CD4-positive, alpha-beta T cell treated with Interleukin-15 for 4 hours (primary cell): ENCODE measurements around the gene CAMTA1.

ENCODE experiments used
- DNase-seq: peaks from one replicate; pipeline ENCODE4 v3.0.0-alpha.2; 2020; ENCODE audit warnings: low spot score

Gene CAMTA1

DNA sequence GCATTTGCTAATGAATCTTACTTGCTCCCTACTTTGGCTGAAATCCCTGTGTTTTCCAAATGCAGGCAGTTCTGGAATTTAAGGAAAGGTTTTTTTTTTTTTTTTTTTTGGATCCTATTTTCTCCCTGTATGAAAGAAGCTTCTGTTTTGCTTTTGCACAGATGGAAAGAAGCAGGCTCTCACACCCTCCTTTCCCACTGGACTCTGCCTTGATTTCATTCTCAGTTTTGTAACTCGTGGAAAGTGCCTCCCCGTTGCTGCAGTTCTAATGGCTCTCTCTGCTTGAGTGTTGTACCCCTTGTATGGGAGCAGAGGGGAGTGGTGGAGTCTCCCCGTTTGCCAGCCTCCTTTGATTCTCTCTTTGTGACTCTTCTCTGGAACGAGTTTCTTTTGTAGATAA is 291.9 kb downstream of the CAMTA1 start:
- DNase-seq = no peak

DNA sequence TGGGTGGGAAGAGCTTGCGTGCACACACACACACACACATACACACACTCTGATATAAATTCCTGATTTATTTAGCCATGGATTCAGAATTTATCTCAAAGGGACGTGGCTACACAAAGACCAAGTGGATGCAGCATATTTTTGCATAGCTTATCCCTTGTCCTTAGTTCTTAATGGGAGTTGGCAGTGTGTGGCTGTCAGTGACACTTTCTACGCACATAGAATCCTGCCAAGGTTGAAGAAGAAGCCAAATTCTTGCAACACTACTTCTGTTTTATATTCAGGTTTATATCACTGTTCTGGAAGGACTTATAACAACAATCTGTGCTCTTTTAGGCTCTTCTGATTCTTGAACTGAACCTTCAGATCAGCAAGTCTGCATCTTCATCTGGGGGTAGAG is 292.7 kb downstream of the CAMTA1 start:
- no peak for DNase-seq

DNA sequence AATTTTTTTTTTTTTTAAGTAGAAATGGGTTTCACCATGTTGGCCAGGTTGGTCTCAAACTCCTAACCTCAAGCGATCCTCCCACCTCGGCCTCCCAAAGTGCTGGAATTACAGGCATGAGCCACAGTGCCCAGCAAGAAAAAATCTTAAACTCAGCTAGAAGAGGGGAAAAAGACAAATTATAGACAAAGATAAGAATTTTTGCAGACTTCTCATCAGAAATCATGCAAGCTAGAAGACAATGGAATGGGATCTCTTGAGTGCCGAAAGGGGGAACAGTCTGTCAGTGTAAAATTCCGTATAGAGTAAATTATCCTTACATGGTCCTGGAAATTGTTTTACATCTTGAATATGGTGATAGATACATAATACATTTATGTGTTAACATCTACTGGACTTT is 294.4 kb downstream of the CAMTA1 start:
- no peak for DNase-seq

DNA sequence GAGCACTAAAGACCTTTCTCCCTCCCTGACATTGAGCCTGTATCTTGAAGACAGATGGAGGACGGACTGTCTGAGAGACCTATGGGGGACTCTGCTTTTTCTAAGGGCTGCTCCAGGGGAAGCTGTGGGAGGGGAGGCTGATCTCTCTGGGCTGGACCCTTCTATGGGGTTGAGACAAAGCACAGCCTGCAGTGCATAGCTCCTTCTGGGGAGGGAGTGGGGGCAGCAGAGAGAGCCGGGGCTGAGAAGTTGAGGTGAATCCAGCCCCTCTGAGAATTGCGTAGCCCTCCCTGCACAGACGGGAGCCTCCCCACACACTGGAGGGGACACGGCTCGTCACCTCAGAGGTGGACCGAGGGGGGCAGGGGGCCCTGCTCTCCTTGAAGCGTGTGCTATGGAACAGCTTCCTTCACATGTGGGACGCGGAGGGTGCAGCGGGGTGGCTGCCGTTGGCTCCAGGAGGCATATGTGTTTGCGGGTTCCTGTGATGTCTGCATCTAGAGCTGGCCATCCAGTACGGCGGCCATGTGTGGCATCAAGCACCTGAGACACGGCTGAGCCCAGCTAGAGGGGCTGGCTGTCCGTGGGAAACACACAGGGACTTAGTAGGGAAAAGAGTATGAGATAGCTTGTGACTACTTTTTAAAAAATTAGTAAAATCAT is 299.1 kb downstream of the CAMTA1 start:
- DNase-seq = no peak

DNA sequence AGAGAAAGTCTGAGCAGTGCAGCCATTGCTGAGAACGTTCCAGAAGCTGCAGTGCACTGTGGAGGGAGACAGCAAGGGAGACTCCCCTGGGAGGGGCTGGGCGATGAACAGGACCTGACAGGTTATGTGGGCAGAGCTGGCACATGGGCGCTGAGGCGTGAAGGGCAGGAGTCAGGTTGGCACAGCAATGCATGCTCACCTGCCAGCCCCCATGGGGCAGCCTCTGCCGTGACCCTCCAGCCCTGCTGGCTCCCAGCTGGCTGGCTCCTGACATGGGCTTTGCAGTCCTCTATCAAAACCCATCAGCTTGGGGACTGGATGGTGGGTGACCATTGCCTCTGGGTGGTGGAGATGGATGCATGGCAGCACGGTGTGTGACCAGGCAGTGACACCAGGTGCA is 300.3 kb downstream of the CAMTA1 start:
- no peak for DNase-seq

- no peak for DNase-seq
These were observed 300.9 kb downstream of the CAMTA1 start for GRCh38 chr1:7086106-7086505.

DNA sequence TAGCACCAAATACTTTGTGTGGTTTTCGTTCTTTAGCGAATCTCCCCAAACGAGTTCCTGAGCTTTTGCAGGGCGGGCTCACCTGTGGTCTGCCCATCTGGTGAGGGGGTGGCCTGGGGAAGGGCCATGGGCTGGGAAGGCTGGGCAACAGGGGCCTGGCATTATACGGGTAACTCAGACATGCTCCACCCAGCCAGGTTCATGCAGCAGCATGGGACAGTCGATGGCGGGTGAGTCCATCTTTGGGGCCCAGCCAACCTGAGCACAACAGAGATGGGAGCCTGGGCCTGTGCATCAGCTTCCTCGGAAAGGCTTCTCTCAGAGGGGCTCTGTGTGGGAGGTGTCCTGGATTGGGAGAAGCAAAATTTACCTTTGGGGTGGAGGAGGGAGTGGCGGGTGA is 302.6 kb downstream of the CAMTA1 start:
- no peak for DNase-seq

DNA sequence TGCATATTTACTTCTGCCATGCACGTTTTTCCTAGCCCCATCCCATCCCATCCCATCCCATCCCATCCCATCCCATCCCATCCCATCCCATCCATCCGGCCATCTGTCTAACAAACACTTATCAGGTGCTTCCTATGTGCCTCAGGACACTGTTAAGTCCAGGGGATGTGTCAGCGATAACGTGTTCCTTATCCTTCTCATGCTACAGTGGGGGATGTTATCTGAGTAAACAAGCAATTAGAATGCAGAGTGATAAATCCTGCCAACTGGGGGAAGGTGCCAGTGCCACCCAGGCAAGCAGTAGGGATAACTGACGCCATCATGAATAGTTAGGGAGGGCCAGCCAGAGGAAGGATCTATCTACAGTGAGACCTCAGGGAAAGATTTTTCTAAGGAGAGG is 304.2 kb downstream of the CAMTA1 start:
- no peak for DNase-seq

DNA sequence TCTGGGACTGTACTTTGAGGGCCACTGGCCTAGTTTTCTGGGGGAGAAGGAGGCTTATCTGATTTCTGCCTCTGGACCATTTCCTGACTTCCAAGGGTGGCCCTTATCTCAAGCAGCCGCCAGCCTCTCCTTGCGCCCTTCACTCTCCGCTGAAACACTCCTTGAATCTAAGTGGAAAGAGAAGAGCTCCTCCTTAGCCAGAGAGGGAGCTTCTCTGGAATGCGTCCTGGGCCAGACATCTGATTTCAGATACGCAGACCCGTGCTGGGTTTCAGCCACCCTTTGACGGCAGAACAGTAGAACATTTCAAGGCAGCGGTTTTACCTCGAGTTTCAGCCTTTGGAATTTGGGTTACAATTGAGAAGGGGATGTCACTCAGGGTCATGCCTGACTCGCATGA is 308.0 kb downstream of the CAMTA1 start:
- DNase-seq = no peak

- no peak for DNase-seq
These were observed 308.8 kb downstream of the CAMTA1 start for GRCh38 chr1:7094086-7094485.

- no peak for DNase-seq
These were observed 309.3 kb downstream of the CAMTA1 start for GRCh38 chr1:7094509-7094908.

DNA sequence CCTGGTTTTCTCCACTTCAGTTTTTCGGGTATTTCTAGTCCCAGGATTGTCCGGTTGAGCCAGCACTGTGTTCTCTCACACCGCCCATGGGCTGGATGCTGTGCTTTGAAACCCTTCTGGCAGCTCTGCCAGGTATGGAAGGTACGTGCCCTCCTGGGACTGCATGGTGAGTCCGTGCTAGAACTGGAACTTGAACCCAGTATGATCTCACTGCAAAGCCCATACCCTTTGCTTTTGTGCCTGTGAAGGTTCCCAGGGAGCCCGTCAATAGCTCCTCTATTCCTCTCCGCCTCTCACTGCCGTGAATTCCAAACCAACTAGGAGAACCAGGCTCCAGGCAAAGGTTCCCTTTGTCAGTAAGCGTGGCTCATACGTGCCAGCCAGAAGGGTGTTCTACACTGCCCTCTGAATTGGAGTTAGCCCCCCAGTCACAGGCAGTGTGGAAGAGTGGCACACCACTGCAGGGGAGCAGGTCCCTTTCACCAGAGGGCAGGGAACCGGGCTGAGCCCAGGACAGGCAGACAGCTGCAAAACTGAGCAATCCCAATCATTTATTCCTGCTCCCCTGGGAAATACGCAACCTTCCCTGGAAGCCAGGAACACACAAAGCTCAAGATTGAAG is 310.2 kb downstream of the CAMTA1 start:
- DNase-seq = no peak

- no peak for DNase-seq
These were observed 312.8 kb downstream of the CAMTA1 start for GRCh38 chr1:7097938-7098592.

DNA sequence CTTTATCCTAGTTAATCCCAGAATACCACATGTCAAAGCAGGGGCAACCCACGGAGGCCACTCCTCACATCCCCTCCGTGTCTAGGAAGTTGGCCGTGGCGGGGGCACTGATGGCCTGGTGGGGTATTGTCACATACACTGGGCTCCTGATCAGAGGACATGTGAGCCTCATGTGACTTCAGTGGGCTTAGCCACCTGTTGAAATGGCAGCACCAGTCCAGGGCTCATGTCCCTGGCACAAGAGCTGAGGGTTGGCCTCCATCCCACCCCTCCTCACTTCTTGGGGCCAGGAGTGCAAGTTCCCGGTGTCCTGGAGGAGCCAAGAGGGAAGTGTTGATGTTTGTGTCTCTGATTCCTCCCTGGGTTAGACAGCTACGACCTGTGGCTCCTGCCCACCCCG is 313.4 kb downstream of the CAMTA1 start:
- no peak for DNase-seq

- no peak for DNase-seq
These were observed 315.2 kb downstream of the CAMTA1 start for GRCh38 chr1:7100479-7100878.

DNA sequence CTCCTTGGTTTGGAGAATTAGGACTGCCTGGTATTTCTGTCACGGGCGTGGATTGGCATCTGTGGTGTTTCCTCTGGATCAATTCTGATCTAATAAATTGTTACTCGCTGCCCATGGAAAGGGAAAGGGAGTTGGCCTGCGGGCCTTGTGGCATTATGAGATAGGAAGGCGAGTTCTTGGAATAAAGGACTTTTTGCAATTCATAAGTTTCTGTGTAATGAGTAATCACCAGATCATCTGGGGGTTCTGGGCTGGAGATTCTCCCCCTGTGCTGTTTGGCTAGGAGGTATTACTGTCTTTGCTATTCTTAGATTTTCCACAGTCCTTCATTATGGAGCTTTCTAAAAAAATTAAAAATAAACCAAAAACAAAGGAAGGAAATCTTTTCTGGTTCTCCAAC is 315.9 kb downstream of the CAMTA1 start:
- no peak for DNase-seq

GRCh38 chr1:7103361-7103782 is 318.1 kb downstream of the CAMTA1 start:
- DNase-seq = no peak

DNA sequence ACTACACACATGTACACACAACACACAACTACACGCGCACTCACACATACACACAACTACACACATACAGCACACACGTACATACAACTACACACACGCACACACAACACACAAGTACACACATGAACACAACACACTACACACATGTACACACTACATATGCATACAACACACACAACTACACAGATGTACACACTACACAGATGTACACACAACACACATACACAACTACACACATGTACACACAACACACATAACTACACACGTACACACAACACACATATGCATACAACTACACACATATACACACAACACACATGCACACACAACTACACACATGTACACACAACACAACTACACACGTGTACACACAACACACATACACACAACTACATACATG is 318.6 kb downstream of the CAMTA1 start:
- no peak for DNase-seq

- DNase-seq = no peak
These were observed 319.1 kb downstream of the CAMTA1 start for GRCh38 chr1:7104339-7104738.

GRCh38 chr1:7105269-7105668 is 320.0 kb downstream of the CAMTA1 start:
- no peak for DNase-seq

GRCh38 chr1:7106442-7107108 is 321.3 kb downstream of the CAMTA1 start:
- no peak for DNase-seq

- DNase-seq = no peak
These were observed 322.0 kb downstream of the CAMTA1 start for GRCh38 chr1:7107109-7107830.
